ENCODE results near the gene UNC13A. TPM values are rescaled to one million over a fixed set of nuclear protein-coding genes. Genes with fewer than 3 reads are reported as not detected.
A peak's percentile ranks its signal among the peaks of the same experiment; 100 is the strongest.

UNC13A gene
- total and polyA plus RNA-seq, 2 of the 8 experiments (the other 6 are each of a cell fraction or from before 2014, with no cell fraction given), result 13.1 to 47.6 TPM

- TF ChIP-seq HDAC6 (IDR thresholded peaks at IDR 0.05; ENCODE audit: low read depth, low read length) (no peak), SIX5 (IDR thresholded peaks at IDR 0.05; ENCODE audit: low read depth, low read length) (no peak), CTCF (IDR thresholded peaks at IDR 0.05; ENCODE audit: control extremely low read depth in 1 of 3, insufficient read depth in 1 of 3, low read depth in 1 of 3, low read length in 3 of 3) (no peak), TAF1 (IDR thresholded peaks at IDR 0.05; ENCODE audit: low read depth, low read length) (peak; percentile 57), NANOG (IDR thresholded peaks at IDR 0.05; ENCODE audit: insufficient read depth, low read depth, low read length, poor library complexity, severe bottlenecking) (no peak), SP2 (IDR thresholded peaks at IDR 0.05; ENCODE audit: low read length) (no peak), BACH1 (IDR thresholded peaks at IDR 0.05; ENCODE audit: low read length) (no peak), SP4 (IDR thresholded peaks at IDR 0.05; ENCODE audit: low read length) (0 out of 2 replicates have a peak, but pooled peaks have one; percentile 29), KDM1A (IDR thresholded peaks at IDR 0.05; ENCODE audit: borderline replicate concordance, low read length) (no peak), CEBPB (IDR thresholded peaks at IDR 0.05; ENCODE audit: low read depth, low read length) (no peak), ATF3 (IDR thresholded peaks at IDR 0.05; ENCODE audit: insufficient read depth, low read depth, low read length) (no peak), CHD2 (IDR thresholded peaks at IDR 0.05; ENCODE audit: low read length) (no peak), EP300 (IDR thresholded peaks at IDR 0.05; ENCODE audit: borderline replicate concordance in 1 of 2, low read depth in 2 of 2, low read length in 2 of 2) (no peak), JUND (IDR thresholded peaks at IDR 0.05; ENCODE audit: low read length) (no peak), PHF8 (conservative IDR thresholded peaks at IDR 0.05; ENCODE audit: low read depth, low read length) (no peak), YY1 (IDR thresholded peaks at IDR 0.05; ENCODE audit: low read depth, low read length) (0 out of 2 replicates have a peak, but pooled peaks have one; percentile 14), KDM5A (IDR thresholded peaks at IDR 0.05; ENCODE audit: low read length) (no peak), HDAC2 (IDR thresholded peaks at IDR 0.05; ENCODE audit: borderline replicate concordance in 1 of 2, low read depth in 2 of 2, low read length in 2 of 2) (no peak), CHD1 (IDR thresholded peaks at IDR 0.05; ENCODE audit: low read depth, low read length) (no peak), CBX5 (IDR thresholded peaks at IDR 0.05; ENCODE audit: low read depth, low read length) (no peak), SP1 (IDR thresholded peaks at IDR 0.05; ENCODE audit: low read depth, low read length) (no peak)
- TF ChIP-seq, protein P1, sequence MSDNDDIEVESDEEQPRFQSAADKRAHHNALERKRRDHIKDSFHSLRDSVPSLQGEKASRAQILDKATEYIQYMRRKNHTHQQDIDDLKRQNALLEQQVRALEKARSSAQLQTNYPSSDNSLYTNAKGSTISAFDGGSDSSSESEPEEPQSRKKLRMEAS (IDR thresholded peaks at IDR 0.05), result no peak
These were observed 111.2 kb downstream of the UNC13A start (continued) for GRCh38 chr19:17576758-17577456.
